ENCODE data around the gene CFAP300. TPM values are rescaled to one million over a fixed set of nuclear protein-coding genes. Genes with fewer than 3 reads are reported as not detected.

CFAP300 gene
- polyA plus RNA-seq, 2 of the 4 experiments (the other 2 are of a cell fraction): 8.2 to 17.1 TPM

DNA sequence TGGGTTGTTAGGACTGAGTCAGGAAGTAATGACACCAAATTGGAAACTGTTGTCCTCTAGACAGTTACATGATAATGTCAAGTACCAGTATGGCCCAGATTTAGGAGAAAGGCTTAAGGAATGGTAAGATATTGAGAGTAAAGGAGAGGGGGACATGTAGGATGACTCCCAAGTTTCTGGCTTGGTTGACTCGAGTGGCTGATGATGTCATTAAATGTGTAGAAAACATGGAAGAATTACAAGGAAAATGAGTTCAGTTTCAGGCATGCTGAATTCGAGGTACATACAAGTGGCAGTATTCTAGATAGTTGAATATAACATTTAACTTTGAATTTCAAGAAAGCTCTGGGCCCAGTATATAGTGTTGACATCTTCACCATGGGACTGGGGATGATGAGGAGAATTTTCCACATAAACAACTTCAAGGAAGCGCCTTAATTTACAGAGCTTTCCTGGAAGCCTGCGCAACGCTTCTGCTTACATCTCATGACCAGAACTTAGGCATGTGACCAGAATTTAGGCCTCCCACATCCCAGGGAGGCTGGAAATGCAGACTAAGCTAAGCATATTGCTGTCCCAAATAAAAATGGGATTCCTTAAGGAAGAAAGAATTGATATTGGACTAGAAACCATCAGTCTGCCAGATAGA, 3.8 kb downstream of the CFAP300 start:
- no peak overlapping the region for H3K27ac ChIP-seq
- ATAC-seq (no peak), DNase-seq (ENCODE audit: low read depth in 1 of 2, low spot score in 1 of 2) (no peak), FAIRE-seq (no peak)
- no peak overlapping the region for H3K4me3 ChIP-seq
- no peak overlapping the region for H3K4me2 ChIP-seq
- TF ChIP-seq MAFK (IDR thresholded peaks at IDR 0.05; ENCODE audit: partially characterized antibody) (no peak), RARB (CRISPR knock-in tag; IDR thresholded peaks at IDR 0.05) (no peak), ZFP36 (IDR thresholded peaks at IDR 0.05; ENCODE audit: borderline replicate concordance, partially characterized antibody) (no peak), HOXA7 (CRISPR knock-in tag; IDR thresholded peaks at IDR 0.05) (no peak), MAZ (IDR thresholded peaks at IDR 0.05; ENCODE audit: borderline replicate concordance, low read depth, low read length) (no peak), RAD21 (conservative IDR thresholded peaks at IDR 0.05 in 1 of 2, IDR thresholded peaks at IDR 0.05 in 1 of 2) (no peak), JUNB (IDR thresholded peaks at IDR 0.05) (no peak), MYC (IDR thresholded peaks at IDR 0.05; ENCODE audit: borderline replicate concordance, low read length) (no peak), EHMT2 (IDR thresholded peaks at IDR 0.05; ENCODE audit: low read depth) (no peak), KDM1A (IDR thresholded peaks at IDR 0.05; ENCODE audit: low read depth) (no peak), POLR2AphosphoS2 (conservative IDR thresholded peaks at IDR 0.05; ENCODE audit: low read length) (no peak), SMC3 (IDR thresholded peaks at IDR 0.05) (no peak), CHD4 (IDR thresholded peaks at IDR 0.05; ENCODE audit: borderline replicate concordance) (no peak), TP53 (CRISPR knock-in tag; IDR thresholded peaks at IDR 0.05) (no peak)
- TF ChIP-seq, protein P1, sequence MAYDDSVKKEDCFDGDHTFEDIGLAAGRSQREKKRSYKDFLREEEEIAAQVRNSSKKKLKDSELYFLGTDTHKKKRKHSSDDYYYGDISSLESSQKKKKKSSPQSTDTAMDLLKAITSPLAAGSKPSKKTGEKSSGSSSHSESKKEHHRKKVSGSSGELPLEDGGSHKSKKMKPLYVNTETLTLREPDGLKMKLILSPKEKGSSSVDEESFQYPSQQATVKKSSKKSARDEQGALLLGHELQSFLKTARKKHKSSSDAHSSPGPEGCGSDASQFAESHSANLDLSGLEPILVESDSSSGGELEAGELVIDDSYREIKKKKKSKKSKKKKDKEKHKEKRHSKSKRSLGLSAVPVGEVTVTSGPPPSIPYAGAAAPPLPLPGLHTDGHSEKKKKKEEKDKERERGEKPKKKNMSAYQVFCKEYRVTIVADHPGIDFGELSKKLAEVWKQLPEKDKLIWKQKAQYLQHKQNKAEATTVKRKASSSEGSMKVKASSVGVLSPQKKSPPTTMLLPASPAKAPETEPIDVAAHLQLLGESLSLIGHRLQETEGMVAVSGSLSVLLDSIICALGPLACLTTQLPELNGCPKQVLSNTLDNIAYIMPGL (CRISPR knock-in tag; IDR thresholded peaks at IDR 0.05; ENCODE audit: borderline replicate concordance): no peak
- TF ChIP-seq, protein P2, sequence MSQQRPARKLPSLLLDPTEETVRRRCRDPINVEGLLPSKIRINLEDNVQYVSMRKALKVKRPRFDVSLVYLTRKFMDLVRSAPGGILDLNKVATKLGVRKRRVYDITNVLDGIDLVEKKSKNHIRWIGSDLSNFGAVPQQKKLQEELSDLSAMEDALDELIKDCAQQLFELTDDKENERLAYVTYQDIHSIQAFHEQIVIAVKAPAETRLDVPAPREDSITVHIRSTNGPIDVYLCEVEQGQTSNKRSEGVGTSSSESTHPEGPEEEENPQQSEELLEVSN (IDR thresholded peaks at IDR 0.05; ENCODE audit: borderline replicate concordance, low read depth): no peak
- TF ChIP-seq, protein P3, sequence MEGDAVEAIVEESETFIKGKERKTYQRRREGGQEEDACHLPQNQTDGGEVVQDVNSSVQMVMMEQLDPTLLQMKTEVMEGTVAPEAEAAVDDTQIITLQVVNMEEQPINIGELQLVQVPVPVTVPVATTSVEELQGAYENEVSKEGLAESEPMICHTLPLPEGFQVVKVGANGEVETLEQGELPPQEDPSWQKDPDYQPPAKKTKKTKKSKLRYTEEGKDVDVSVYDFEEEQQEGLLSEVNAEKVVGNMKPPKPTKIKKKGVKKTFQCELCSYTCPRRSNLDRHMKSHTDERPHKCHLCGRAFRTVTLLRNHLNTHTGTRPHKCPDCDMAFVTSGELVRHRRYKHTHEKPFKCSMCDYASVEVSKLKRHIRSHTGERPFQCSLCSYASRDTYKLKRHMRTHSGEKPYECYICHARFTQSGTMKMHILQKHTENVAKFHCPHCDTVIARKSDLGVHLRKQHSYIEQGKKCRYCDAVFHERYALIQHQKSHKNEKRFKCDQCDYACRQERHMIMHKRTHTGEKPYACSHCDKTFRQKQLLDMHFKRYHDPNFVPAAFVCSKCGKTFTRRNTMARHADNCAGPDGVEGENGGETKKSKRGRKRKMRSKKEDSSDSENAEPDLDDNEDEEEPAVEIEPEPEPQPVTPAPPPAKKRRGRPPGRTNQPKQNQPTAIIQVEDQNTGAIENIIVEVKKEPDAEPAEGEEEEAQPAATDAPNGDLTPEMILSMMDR (IDR thresholded peaks at IDR 0.05): no peak
- TF ChIP-seq, protein P4, sequence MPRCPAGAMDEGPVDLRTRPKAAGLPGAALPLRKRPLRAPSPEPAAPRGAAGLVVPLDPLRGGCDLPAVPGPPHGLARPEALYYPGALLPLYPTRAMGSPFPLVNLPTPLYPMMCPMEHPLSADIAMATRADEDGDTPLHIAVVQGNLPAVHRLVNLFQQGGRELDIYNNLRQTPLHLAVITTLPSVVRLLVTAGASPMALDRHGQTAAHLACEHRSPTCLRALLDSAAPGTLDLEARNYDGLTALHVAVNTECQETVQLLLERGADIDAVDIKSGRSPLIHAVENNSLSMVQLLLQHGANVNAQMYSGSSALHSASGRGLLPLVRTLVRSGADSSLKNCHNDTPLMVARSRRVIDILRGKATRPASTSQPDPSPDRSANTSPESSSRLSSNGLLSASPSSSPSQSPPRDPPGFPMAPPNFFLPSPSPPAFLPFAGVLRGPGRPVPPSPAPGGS (IDR thresholded peaks at IDR 0.05): no peak
- TF ChIP-seq, protein P5, sequence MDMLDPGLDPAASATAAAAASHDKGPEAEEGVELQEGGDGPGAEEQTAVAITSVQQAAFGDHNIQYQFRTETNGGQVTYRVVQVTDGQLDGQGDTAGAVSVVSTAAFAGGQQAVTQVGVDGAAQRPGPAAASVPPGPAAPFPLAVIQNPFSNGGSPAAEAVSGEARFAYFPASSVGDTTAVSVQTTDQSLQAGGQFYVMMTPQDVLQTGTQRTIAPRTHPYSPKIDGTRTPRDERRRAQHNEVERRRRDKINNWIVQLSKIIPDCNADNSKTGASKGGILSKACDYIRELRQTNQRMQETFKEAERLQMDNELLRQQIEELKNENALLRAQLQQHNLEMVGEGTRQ (IDR thresholded peaks at IDR 0.05): no peak
- no peaks in the 10 kb centered on the region for H3K9me3 ChIP-seq
- ChIA-PET POLR2A (no interaction called here), CTCF (no interaction called here)
- WGBS (ENCODE audit: missing lambda C conversion rate): 89% methylated on average over 5 of the region's 5 CpGs
- peaks cover 3% of the 10 kb centered on the region; the same call in 1 of the 3 replicates for H3K4me1 ChIP-seq

DNA sequence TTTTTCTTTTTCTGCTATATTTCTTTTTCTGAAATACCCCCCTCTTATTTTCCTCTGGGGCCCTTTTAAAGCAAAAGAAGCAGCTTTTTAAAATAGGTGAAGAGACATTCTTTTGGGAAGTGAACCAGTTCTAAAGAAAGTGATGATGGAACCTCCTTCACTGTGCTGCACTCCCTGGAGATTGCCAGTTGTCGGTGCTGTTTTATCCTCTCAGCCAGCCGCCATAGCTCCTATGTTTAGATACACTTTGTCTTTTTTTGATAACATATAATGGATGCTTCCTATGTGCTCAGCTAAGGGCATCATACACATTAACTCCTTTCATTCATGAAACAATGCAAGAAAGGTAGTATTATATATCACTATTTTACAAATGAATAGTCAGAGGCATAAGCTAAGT, 14.0 kb downstream of the CFAP300 start:
- FAIRE-seq: no peak
- Histone ChIP-seq H3K4me2 (no peak overlapping the region), H3K4me1 (no peaks in the 10 kb centered on the region), H3K4me3 (no peak overlapping the region), H3K27ac (no peak overlapping the region), H3K9me3 (no peaks in the 10 kb centered on the region)
- 79% methylated on average over 2 of the region's 2 CpGs for WGBS (ENCODE audit: missing lambda C conversion rate)
- DNase-seq (ENCODE audit: low read depth in 1 of 2, low spot score in 1 of 2): no peak
- ChIA-PET POLR2A (no interaction called here), CTCF (interaction anchor here (0.6 kb wide), 1 partner anchor 28 kb away, joined by 3 read pairs; no protein-coding TSS in a partner anchor)
- TF ChIP-seq FOXS1 (CRISPR knock-in tag; IDR thresholded peaks at IDR 0.05) (no peak), ESRRA (IDR thresholded peaks at IDR 0.05; ENCODE audit: borderline replicate concordance, low read length) (no peak), PHF8 (IDR thresholded peaks at IDR 0.05; ENCODE audit: borderline replicate concordance, low read depth) (no peak), EHMT2 (IDR thresholded peaks at IDR 0.05; ENCODE audit: low read depth) (no peak), SMC3 (IDR thresholded peaks at IDR 0.05) (no peak), GATA3 (IDR thresholded peaks at IDR 0.05; ENCODE audit: borderline replicate concordance) (no peak)
- TF ChIP-seq, protein P6, sequence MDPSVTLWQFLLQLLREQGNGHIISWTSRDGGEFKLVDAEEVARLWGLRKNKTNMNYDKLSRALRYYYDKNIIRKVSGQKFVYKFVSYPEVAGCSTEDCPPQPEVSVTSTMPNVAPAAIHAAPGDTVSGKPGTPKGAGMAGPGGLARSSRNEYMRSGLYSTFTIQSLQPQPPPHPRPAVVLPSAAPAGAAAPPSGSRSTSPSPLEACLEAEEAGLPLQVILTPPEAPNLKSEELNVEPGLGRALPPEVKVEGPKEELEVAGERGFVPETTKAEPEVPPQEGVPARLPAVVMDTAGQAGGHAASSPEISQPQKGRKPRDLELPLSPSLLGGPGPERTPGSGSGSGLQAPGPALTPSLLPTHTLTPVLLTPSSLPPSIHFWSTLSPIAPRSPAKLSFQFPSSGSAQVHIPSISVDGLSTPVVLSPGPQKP (IDR thresholded peaks at IDR 0.05; ENCODE audit: low read depth, low read length): no peak
- TF ChIP-seq, protein P7, sequence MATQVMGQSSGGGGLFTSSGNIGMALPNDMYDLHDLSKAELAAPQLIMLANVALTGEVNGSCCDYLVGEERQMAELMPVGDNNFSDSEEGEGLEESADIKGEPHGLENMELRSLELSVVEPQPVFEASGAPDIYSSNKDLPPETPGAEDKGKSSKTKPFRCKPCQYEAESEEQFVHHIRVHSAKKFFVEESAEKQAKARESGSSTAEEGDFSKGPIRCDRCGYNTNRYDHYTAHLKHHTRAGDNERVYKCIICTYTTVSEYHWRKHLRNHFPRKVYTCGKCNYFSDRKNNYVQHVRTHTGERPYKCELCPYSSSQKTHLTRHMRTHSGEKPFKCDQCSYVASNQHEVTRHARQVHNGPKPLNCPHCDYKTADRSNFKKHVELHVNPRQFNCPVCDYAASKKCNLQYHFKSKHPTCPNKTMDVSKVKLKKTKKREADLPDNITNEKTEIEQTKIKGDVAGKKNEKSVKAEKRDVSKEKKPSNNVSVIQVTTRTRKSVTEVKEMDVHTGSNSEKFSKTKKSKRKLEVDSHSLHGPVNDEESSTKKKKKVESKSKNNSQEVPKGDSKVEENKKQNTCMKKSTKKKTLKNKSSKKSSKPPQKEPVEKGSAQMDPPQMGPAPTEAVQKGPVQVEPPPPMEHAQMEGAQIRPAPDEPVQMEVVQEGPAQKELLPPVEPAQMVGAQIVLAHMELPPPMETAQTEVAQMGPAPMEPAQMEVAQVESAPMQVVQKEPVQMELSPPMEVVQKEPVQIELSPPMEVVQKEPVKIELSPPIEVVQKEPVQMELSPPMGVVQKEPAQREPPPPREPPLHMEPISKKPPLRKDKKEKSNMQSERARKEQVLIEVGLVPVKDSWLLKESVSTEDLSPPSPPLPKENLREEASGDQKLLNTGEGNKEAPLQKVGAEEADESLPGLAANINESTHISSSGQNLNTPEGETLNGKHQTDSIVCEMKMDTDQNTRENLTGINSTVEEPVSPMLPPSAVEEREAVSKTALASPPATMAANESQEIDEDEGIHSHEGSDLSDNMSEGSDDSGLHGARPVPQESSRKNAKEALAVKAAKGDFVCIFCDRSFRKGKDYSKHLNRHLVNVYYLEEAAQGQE (IDR thresholded peaks at IDR 0.05): no peak
- no peak for ATAC-seq

All from A549 (cell line).